ENCODE results near the gene DNAJC6.
A peak's percentile ranks its signal among the peaks of the same experiment; 100 is the strongest.
"Not testable (repeated sequence)": the region's sequence is repeated elsewhere in the genome, so short reads cannot be mapped to it uniquely, and the experiment has no call there.

DNAJC6 gene
- total RNA-seq = 1.1 to 4.3 (median 3.1) reads per million in 4 donors

GRCh38 chr1:65309304-65310077, at the start of gene DNAJC6:
DNAJC6 (plus strand) TSS chr1:65309543; CDS start chr1:65309746, 203 bp downstream.
- DNase-seq = peak in 4 of 5 donors; percentile 15 to 53 (median 18)

GRCh38 chr1:65259816-65260215, 49.5 kb upstream of the DNAJC6 start:
- no peak for DNase-seq

- peak in 1 of 5 donors; percentile 43 for DNase-seq
Observed at GRCh38 chr1:65260851-65261473, 48.4 kb upstream of the DNAJC6 start.

- no peak for DNase-seq
Observed at GRCh38 chr1:65263286-65263685, 46.1 kb upstream of the DNAJC6 start.

- no peak for DNase-seq
Observed at GRCh38 chr1:65264197-65264929, 45.0 kb upstream of the DNAJC6 start.

- DNase-seq = no peak
Observed at GRCh38 chr1:65265296-65265650, 44.1 kb upstream of the DNAJC6 start.

GRCh38 chr1:65265651-65266351, 43.5 kb upstream of the DNAJC6 start:
- peak; percentile 10 to 45 (median 15) for DNase-seq

- no peak for DNase-seq
Observed at GRCh38 chr1:65266476-65266875, 42.9 kb upstream of the DNAJC6 start.

GRCh38 chr1:65267271-65267670, 42.1 kb upstream of the DNAJC6 start:
- no peak for DNase-seq

- no peak for DNase-seq
Observed at GRCh38 chr1:65267683-65268082, 41.7 kb upstream of the DNAJC6 start.

GRCh38 chr1:65269612-65270011, 39.7 kb upstream of the DNAJC6 start:
- no peak for DNase-seq

- no peak for DNase-seq
Observed at GRCh38 chr1:65276197-65276939, 33.0 kb upstream of the DNAJC6 start.

- no peak for DNase-seq
Observed at GRCh38 chr1:65277605-65278347, 31.6 kb upstream of the DNAJC6 start.

GRCh38 chr1:65278376-65279069, 30.8 kb upstream of the DNAJC6 start:
- DNase-seq = no peak

GRCh38 chr1:65279070-65279779, 30.1 kb upstream of the DNAJC6 start:
- DNase-seq = no peak

GRCh38 chr1:65281846-65282245, 27.5 kb upstream of the DNAJC6 start:
- DNase-seq = no peak

- no peak for DNase-seq
Observed at GRCh38 chr1:65284229-65284628, 25.1 kb upstream of the DNAJC6 start.

GRCh38 chr1:65289449-65289848, 19.9 kb upstream of the DNAJC6 start:
- peak in 1 of 5 donors; percentile 24 for DNase-seq

- DNase-seq = not testable (repeated sequence)
Observed at GRCh38 chr1:65291818-65292217, 17.5 kb upstream of the DNAJC6 start.
